Left hindlimb (tissue), 1 donor: Measurements from ENCODE around the gene SRRD.

ENCODE experiments used
- DNase-seq: peaks from one replicate; pipeline ENCODE4 v3.0.0-alpha.2; 2018

Gene SRRD

DNA sequence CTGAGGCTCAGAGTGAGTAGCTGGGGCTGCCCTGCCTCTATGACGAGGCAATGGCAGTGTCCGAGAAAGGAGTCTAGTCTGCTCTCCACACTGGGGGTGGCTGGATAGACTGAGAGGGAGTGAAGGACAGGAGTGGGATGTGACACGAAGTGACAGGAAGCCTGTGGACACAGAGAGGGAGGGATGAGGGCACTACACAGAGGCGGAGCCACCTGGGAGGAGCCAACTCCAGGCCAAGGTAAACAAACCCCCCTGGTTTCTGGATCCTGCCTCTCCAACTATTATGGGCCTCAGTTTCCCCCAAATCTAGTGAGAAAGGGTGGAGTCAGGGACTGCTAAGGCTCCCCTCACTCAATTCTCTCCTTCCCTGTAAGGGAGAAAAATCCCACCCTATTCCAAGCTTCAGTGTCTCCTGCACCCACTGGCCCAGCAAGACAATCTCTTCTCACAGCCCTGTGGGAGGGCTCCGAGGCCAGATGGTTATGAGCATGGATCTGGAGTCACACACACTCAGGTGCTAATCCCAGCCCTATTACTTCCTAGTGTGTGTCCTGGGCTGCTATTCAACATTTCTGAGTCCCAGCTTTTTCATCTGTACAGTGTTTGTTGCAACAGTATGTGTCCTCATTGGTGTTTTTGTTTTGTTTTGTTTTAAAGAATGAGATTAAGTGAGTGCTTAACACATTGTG is 29.7 kb upstream of the SRRD start:
- DNase-seq, result no peak

DNA sequence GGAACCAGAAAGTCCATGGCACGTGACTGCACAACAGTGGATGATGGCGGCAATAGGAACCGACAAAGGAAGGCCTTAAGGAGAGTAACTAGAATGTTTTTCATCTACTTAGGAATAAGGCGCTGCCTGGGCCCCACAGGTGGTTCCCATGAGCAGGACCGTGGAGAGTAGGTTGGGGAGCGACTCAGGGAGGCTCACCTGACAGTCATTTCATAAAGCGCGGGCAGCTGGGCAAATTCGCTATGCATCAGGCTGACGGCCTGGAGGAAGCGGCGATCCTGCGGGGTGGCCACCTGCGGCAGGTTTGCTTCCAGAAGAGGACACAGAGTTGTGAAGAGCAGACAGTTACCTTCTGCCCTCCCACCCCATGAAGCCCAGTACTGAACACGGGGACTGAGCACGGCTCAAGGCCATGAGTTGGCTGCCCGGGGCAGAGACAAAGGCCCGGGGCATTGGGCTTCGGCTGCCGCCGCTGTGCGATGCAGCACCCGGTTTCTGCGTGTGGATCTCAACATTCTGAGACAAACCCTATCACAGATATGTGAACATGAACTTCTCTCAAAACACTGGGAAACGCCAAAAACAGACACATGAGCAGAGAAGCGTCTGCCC is 25.9 kb upstream of the SRRD start:
- DNase-seq, result no peak

DNA sequence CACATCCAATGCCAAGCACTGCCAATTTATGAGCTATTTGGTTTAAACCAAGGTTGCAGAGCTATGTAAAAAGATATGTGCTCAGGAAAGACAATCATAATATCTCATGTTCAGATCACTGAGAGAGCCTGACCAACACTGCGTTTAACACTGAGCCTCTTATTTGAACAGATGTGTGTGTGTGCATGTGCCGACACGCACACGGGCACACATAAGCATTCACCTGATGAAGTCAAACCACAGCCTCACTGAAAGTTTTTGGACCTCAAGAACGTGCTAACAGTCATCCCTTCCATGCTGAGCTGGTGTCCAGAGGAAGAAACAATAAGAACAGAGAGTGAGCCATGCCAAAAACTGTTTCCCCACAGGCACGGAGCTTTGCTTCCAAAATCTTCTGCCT is 23.5 kb upstream of the SRRD start:
- DNase-seq, result no peak

DNA sequence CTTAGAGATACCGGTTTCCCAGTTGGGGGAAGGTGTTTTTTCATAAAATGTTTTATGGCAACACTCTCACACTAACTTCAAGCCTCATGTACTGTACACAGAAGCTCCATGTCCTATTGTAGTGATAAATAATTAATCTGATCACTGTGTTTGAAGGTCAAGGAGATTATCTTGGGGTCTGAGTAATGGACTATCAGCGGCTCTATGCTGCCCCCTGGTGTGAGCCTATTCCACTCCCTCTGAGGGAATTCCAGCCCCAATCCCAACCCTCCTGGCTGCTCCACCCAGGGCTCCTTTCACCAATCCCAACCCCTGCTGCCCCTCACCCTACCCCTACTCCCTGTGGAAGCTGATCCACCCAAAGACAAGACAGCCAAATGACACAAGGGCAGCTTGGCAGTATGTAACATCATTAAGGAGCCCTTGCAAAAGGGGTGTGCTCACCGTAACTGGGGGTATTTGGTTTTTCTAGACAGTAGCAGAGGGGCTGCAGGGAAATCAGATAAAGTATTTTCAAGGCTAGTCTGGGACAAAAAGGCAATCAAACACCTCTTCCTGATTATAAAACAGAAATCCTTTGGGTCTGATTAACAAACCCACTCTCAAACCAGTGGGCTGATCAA is 22.4 kb upstream of the SRRD start:
- DNase-seq, result no peak

DNA sequence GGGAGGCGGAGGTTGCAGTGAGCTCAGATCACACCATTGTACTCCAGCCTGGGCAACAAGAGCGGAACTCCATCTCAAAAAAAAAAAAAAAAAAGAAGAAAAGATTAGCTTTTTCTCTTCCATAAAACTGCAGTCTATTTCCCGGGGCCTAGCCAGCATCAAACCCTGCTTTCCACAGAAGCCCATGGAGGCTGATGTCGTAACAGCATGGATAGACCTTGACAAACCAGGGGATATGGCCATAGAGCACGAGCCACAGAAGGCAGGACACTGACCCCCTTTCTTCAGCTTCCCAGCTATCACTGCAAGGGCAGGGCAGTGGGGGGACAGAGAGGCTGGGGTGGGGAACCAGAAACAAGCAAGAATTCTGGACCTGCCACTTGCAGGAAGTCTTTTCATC is 21.6 kb upstream of the SRRD start:
- DNase-seq, result no peak

DNA sequence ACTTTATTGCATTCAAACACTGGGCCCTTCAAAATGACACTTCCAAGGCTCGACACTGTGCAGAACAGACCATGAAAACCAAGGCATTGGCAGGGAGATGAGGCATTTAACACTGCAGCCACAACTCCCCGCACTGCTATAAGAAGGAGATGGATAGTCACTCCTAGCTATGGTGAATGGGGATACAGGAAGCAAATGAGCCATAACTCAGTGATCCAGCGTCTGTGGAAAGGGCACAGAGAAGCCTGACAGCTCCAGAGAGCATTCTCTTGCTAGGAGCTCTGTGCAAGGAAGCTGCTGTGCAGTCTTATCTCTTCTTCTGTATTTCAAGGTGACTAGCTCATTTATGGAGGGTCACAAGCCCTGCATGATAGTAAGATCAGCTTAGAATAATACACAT is 21.0 kb upstream of the SRRD start:
- DNase-seq, result no peak

DNA sequence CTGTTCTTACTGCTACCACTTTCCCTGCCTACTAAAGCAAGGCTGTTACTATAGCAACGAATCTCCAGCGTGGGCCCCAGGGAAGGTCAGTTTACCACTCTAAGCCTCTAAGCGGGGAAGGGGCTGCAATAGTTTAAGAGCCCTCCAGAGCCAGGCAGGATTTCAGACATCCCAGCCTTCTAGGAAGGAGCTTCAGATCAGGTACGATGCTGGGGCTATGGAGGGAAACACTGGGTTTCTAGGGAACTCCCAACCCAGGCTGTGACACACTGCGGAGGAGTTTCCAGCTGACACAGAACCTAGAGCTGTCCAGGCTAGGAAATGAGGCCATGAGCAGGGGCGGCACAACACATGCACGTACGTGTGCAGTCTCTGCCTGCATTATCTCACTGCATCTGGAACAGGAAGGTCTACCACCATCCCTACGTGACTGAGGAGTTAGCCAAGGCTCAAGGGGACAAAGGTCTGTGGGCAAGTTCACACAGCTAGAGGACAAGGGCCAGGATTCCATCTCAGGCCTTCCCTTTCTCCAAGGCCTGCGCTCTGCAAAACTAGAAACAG is 20.5 kb upstream of the SRRD start:
- no peak for DNase-seq

DNA sequence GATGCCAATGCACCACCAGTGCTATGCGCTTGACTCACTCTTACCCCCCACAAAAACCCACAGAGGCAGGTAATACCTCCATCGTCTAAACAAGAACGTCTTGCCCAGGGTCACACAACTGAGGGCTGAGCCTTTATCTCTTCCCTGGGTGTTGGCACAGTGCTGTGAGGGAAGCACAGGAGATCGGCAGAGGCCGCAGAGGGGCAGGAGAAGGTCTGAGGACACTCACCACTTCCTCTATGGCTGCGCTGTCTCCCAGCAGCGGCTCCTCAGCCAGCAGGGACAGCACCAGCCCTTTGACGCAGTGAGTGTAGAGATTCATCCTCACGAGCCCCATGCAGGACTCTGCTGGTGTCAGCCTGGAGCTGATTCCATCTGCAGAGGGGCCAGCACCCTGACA is 20.0 kb upstream of the SRRD start:
- DNase-seq, result no peak

DNA sequence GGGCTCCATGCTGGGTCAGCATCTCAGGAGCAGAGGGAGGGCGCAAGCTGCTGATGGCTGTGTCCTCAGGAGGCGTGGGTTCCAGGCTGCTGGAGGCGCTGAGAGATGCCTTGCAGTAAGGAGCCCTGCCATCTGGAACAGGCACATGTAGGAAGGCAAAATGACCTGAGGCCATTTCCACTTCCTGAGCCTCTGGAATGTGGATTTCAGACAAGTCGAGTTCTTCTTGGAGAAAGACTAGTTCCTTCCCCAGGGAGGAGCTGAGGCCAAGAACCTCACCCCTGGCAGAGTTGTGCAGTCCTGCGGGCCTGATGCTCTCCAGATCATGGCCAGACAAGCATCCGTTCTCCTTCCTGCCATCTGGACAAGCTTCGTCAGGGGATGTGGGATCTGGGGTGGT is 19.4 kb upstream of the SRRD start:
- no peak for DNase-seq

DNA sequence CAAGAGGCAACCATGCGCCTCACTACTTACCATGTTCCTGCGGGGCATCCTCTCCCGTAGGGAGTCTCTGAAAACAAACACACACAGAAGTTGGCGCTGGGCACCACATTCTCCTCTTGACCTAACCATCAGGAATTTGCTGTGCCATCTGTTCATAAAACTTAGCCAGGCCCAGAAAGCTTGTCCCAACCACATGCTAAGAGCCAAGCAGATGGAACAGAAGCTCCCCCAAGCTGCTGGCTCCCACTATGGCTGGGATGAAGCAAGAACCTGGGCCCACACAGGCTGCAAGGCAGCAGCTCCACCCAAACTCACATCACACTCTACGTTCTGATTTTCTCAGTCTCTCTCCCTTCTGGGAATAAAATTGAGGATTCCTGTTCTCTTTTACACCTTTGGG is 17.5 kb upstream of the SRRD start:
- no peak for DNase-seq

DNA sequence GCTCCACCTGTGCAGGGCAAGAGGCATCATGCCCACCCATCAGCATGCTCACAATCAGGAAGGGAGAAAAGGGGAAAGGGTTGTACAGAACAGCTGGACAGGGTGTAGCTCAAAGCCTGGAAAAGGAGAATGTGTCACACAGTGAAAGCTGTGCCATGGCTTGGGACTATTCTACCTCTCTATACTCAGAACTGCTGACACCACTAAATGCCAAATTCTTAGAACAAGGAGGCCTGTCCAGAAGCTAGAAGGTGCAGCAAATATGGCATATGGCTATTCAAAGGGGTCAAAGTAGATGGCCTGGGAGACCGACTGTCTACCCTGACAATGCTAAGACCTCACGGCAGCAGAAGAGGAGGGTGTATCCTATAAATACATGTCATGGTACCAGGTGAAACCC is 12.9 kb upstream of the SRRD start:
- no peak for DNase-seq

DNA sequence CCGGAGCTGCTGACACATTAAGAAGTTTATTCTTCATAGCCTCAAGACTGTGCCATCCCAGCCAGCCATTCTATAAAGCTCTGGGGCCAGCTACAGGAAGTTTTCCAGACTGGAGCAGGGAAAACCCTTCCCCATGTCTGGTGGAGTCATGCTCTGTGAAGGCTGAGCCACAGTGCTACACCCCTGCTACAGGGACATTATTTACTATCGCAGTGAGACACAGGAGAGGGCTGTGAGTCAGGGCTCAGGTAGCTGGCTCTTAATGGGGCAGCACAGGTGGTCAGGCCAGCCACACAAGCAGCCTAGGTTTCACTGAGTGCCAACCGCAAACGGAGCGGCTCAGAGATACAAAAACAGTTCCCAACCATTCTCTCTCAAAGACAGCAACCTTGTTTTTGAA is 12.2 kb upstream of the SRRD start:
- no peak for DNase-seq

DNA sequence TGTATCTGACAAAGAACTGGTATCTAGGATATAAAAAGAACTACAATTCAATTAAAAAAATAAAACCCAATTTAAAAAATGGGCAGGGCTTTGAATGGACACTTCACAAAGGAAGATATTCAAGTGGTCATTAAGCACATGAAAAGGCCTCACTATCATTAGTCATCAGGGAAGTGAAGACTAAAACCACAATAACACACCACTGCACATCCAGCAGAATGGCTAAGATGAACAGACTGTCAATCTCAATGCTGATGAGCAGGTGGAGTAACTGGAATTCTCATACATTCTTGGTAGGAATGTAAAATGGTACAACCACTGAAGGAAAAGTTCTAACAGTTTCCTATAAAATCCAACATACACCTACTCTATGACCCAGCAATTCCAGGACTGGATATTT is 9.0 kb upstream of the SRRD start:
- DNase-seq, result no peak

DNA sequence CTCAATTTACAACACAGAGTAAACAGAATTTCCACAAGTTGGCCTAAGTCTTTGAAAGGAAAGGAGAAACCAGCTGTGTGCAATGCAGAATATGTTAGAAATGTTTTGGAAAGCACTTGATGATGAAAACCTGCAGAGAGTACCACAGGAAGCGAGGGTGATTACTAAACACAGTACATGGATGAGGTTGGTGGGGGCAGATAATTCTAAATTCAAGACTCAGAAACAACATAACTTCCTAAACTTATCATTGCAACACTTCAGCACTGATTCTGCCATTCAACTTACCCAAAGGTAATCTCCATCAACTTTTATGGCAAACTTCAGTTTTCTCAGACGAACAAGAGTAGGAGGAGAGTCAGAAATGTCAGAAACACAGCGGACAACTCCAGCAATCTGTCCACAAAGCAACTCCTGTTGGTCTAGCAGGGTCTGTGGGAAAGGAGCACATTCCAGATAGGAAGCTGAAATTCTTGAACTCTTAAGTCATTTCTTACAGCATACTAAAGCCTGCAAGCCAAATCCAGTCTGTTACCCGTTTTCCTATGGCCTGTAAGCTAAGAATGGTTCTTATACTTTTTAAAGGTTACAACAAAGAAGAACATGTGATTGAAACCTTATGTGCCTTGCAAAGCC is 6.9 kb upstream of the SRRD start:
- no peak for DNase-seq

DNA sequence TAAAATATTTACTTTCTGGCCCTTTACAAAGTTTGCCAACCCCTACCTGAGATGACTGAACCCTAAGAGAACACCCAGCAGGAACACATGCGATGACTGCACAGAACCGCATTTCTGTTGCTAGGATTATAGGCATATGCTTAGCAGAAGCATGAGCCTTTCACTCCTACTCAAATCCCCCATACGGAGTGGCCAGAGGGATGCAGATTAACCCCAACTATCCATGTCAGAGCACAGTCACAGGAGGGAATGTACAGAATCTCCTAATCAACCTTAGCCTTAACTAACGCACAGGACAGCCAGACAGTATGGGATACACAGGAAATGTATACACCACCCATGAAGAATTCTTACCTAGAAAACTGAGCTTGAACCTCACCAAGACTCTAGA is 6.3 kb upstream of the SRRD start:
- no peak for DNase-seq

DNA sequence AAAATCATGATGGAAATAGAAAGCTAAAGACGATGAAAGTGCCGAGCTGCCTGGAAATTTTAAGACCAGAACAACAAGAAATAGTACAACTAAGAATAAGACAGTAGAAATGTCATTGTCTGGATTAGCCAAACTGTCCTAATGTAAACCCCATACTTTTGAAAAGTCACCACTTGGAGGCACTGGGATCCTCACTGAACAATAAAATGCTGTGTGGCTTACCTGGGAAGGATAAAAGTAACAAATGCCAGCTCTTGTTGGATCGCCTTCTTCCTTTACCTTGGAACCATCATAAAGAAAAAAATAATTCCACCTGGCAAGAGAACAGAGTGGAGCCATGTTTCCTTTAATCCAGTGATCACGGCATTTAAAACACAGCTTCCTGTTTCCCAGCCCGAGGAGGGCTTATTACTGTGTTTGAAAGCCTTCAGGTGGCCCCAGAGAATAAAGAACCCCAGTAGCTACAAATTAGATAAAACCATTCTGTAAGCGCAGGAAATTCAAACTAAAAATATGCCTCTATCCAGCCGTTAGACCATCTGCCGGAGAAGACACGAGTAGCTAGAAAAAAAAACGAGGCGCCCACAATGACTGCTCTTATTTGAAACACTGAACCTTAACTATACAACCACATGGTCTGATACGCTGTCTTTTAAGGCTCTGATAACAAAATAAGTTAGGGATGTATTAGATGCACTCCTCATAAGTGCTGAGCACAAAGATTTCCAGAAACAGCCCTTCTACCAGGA is 4.5 kb upstream of the SRRD start:
- no peak for DNase-seq

DNA sequence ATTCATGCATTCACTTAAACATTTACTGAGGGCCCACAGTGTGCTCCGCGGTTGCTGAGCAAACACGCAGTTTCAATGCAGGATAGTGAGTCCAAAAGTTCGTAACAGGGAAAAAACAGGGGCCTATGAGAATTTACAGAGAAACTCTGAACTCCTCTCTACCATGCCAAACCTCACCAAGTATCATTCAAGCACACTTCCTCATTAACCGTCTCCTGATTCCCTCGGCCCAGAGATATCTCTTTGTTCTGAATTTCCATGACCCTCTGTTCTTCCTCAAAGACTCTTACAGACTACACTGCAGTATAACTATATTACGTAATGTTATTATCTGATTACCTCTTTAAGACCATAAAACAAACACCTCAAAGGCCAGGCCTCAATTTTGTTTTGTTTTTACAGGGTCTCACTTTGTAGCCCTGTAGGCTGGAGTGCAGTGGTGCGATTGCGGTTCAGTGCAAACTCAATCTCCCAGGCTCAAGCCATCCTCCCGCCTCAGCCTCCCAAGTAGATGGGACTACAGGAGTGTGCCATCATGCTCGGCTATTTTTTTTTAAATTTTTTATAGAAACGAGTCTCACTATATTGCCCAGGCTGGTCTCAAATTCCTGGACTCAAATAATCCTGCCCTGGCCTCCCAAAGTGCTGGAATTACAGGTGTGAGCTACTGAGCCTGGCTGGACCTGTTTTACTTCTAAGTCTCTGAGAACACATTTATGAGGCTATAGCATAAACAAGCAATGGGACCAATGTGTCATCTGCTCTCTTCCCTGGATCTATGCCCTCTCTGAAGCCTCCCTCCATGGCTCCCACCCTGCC is 3.7 kb upstream of the SRRD start:
- DNase-seq, result no peak

DNA sequence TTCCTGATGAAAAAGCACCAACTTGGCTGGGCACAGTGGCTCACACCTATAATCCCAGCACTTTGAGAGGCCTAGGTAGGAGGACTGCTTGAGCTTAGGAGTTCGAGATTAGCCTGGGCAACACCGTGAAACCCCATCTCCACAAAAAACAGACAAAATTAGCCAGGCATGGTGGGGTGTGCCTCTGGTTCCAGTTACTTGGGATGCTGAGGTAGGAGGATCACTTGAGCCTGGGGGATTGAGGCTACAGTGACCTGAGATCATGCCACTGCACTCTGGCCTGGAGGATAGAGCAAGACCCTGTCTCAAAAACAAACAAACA is 3.1 kb upstream of the SRRD start:
- DNase-seq, result no peak

DNA sequence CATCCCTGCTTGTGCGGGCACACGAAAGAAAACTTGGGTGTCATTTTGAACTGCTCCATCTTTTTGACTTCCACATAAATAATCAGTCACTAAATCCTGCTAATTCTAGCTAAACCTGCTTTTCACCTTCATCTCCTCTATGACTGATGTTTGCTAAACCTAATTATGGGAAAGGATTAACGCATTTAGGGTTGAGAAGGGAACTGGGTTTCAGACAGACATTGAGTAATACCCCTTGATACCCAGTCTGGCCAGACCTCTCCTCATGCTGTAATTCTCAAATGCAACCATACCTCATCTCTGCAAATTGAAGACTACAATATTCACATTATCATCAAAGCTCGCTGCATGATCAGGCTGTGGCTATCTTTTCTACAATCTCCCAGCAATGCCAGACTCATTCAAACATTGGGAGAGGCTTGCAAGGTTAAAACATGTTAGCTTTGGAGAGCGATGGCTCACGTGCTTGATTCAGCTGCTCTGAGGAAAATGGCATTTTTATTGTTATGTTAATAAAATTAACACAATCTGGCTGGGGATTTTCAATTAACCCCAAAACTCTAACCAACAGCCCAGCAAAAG is 2.5 kb upstream of the SRRD start:
- no peak for DNase-seq

DNA sequence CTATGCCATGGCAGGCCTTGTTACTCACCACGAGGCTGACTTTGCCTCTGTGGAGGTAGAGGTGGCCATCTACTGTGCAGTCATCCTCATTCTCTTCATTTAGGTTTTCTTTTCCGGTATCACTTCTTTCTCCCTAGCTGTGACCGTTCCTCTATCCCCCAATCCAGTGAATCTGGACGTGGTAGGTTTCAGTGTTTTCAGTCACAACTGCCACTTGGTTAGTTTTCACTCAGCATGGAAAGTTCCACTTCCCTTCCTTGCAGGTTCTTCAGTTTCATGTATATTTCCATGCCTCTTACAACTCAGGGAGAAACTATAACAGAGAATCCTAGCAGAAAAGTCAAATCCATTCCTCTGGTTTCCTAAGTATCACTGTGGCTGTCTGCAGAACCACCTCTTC is 2.0 kb upstream of the SRRD start:
- no peak for DNase-seq

DNA sequence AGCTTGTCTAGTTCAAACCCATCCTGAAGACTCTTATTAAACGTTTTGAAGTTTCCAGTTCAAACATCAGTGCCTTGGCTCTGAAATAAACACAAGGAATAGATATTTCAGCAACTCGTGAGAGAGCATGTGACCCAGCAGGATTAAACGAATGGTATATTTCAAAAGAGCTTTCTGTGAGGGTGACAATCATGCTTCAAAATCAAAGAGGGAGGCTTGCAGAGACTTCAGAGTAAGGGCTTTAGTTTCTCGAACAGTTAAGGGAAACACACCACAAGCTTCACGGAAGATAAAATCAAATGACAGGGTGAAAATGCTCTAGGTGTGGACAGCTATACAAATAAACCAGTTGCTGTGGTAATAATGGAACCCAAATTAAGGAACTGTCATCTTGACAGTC is 1.5 kb upstream of the SRRD start:
- no peak for DNase-seq

DNA sequence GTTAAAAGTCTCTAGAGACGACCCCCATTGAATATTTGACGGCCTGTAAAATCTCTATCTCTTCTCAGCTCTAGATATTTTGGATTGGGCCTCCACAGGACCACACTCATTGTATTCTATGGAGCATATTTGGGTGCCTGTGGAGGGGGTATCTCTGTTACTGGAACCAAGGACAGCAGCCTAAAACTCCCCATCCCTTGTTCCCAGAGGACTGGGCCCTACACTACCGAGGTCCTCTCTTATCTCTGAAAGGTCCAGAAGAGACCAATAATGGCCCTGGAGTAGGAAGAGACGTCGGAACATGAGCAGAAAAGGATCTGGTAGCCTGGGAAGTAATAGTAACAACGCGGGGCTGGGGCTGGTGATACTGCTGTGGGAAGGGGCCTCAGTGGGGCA is 636 bp upstream of the SRRD start:
- DNase-seq, result peak; percentile 43
